Activated CD4-positive, CD25-positive, alpha-beta regulatory T cell (primary cell): Measurements from ENCODE around the gene TRAF2.
"Not testable (repeated sequence)": the region's sequence is repeated elsewhere in the genome, so short reads cannot be mapped to it uniquely, and the experiment has no call there.

Experiments
- DNase-seq, 4 experiments: peaks; one replicate each; lab custom pipeline; 2025; lab: John Stamatoyannopoulos, UW

Gene TRAF2

DNA sequence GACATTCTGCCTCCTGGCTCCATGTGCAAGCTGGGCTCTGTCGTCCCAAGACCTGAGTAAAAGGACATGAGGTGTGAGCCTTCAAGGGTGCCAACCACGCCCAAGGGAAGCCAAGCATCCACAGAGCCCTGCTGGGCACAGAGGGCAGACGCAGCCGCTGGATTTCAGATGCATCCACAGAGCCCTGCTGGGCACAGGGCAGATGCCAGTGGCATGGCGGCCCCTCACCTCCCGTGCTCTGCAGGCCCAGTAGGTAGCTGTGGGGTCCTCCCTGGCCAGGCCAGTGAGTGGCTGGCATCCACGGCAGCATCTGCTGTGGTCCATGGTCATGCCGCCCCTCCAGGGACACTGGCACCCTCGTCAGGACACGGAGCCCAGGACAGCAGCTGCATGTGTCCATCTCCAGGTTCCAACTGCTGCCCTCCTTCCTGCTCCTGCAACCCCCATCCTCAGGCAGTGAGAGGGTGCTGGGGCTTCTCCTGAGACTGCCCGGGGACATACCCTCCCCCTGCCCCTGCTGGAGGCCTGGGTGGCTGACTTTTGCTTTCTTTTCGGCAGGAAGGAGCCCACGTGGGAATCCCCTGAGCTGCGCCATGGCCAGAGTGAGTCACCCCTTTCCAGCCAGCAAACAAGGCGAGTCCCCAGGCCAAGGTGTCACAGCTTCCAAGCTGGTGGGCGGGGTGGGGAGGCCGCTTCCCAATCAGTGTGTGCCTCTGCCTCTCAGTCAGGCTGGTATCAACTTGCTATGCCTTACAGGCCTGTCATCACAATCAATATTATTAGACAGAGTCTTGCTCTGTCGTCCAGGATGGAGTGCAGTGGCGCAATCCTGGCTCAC, 4.0 kb upstream of the TRAF2 start:
- peak; percentile 56 to 73 (median 60) for DNase-seq

GRCh38 chr9:136882947-136883283, 3.4 kb upstream of the TRAF2 start:
- DNase-seq = not testable (repeated sequence)

DNA sequence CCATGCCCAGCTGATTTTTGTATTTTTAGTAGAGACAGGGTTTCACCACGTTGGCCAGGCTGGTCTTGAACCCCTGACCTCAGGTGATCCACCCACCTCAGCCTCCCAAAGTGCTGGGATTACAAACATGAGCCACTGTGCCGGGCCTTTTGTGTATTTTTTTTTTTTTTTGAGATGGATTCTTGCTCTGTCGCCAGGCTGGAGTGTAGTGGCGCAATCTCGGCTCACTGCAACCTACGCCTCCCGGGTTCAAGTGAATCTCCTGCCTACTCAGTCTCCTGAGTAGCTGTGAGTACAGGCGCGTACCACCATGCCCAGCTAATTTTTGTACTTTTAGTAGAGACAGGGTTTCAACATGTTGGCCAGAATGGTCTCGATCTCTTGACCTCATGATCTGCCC, 2.6 kb upstream of the TRAF2 start:
- not testable (repeated sequence) for DNase-seq

- peak in 3 of 4 experiments; percentile 64 to 82 (median 65) for DNase-seq
These were observed 588 bp downstream of the TRAF2 start for GRCh38 chr9:136886610-136887597.

GRCh38 chr9:136888454-136888853, 2.1 kb downstream of the TRAF2 start:
- no peak for DNase-seq

DNA sequence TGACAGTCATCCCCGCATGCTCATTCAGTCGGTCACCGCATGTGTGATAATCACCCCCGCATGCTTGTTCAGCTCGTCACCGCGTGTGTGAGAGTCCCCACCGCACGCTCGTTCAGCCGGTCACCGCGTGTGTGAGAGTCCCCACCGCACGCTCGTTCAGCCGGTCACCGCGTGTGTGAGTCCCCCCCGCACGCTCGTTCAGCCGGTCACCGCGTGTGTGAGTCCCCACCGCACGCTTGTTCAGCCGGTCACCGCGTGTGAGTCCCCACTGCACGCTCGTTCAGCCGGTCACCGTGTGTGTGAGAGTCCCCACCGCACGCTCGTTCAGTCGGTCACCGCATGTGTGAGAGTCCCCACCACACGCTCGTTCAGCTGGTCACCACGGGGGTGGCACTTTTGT, 3.5 kb downstream of the TRAF2 start:
- no peak for DNase-seq

DNA sequence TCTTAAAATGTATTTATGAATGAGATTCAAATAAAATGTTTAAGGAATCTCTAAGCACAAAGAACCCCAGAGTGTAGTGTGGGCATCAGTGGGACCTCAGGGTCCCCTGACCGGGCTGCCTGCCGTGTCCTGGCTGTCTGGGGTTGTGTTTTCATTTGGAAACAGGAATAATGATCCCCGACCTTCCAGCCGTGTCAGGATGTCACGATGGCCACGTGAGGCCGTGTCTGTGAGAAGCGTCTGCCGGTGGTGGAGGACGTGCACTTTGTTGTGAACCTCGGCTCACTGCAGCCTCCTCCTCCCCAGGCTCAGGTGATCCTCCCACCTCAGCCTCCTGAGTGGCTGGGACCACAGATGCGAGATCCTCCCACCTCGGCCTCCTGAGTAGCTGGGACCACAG, 4.3 kb downstream of the TRAF2 start:
- no peak for DNase-seq

- no peak for DNase-seq
These were observed 9.7 kb downstream of the TRAF2 start for GRCh38 chr9:136896027-136896426.

- DNase-seq = no peak
These were observed 12.3 kb downstream of the TRAF2 start for GRCh38 chr9:136898483-136899100.

GRCh38 chr9:136899196-136899595, 12.9 kb downstream of the TRAF2 start:
- no peak for DNase-seq

DNA sequence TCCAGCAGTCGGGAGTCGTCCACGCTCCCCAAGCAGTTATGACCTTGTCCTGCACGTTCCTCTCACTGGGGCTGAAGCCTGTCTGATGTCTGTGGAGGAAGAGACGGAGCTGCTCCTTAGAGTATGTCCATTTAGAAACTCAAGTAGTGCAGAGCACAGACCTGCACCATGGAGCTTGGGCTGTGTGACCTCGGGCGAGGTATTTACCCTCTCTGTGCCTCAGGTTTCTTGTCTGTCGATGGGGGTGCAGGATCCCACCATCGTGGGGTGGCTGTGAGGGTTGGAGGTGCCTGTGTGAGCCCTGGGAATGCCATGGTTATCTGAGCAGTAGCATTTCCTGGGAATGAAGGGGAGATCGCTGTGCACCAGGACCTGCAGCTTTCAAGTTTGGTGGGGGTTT, 14.2 kb downstream of the TRAF2 start:
- no peak for DNase-seq

GRCh38 chr9:136900988-136901515, 14.7 kb downstream of the TRAF2 start:
- no peak for DNase-seq

DNA sequence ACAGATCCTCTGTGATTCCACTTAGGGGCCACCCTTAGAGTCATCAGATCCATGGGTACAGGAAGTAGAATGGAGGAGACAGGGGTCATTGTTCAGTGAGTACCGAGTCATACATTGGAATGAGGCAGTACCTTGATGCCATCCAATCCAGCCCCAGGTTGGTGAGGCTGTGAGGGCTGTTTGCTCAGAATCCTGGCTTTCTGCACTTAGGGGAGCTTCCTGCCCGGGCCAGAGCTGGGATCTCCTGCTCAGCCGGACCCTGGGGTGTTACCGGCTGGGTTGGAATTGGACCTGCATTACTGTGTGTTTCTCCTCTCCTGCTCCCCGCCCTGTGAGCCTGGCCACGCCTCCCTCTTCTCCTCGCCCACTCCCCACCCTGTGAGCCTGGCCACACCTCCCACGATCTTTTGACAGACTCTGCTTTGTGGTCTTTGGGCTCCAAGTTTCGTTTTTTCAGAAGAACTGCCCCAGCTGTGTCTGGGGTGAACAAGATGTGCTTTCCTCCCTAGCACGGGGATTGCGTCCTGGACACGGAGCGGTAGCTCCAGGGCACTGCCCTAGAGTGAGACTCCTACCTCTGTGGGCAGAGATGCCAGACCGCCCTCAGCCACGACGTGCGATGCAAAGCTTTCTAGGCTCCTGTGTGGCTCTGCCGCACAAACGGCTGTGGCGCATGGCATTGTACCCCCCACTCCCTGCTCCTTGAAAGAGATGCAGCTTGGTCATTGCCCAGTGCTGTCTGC, 15.4 kb downstream of the TRAF2 start:
- peak; percentile 42 to 56 (median 49) for DNase-seq

GRCh38 chr9:136902259-136902821, 16.0 kb downstream of the TRAF2 start:
- DNase-seq = peak; percentile 45 to 68 (median 58)

- no peak for DNase-seq
These were observed 16.8 kb downstream of the TRAF2 start for GRCh38 chr9:136903041-136903554.

DNA sequence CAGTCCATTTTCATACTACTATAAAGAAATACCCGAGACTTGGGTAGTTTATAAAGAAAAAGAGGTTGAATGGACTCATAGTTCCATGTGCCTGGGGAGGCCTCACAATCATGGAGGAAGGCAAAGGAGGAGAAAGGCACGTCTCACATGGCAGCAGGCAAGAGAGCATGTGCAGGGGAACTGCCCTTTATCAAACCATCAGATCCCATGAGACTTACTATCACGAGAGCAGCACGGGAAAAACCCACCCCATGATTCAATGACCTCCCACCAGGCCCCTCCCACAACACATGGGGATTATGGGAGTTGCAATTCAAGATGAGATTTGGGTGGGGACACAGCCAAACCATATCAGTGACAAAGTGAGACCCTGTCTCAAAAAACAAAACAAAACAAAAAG, 19.9 kb downstream of the TRAF2 start:
- no peak for DNase-seq

GRCh38 chr9:136907011-136907914, 20.9 kb downstream of the TRAF2 start:
- DNase-seq = no peak

GRCh38 chr9:136910197-136910900, 24.0 kb downstream of the TRAF2 start:
- DNase-seq = no peak

DNA sequence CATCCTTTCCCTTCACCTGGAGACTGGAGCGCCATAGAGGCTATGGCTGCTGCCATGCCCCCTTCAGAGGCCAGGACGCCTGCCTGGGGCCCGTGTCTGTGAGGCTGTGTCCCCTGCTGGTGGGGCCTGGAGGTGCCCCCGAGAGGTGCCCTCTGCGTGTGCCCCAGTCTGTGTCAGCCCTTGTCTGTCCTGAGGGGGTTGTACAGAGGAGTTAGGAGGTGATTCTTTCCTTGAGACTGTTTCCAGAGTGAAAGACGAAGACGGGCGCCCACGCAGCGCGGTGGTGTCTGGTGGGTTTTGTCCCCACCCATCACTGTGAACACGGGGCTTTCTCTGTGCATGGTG, 24.6 kb downstream of the TRAF2 start:
- DNase-seq = no peak
